ENCODE measurements around the gene B4GALNT3.
"Not testable (repeated sequence)": the region's sequence is repeated elsewhere in the genome, so short reads cannot be mapped to it uniquely, and the experiment has no call there.

The B4GALNT3 gene

GRCh38 chr12:459430-460258, at the start of gene B4GALNT3:
TSS of gene B4GALNT3 (plus strand) at chr12:459939. CDS start at chr12:460377, 438 bp downstream.
- TF ChIP-seq, protein P1, sequence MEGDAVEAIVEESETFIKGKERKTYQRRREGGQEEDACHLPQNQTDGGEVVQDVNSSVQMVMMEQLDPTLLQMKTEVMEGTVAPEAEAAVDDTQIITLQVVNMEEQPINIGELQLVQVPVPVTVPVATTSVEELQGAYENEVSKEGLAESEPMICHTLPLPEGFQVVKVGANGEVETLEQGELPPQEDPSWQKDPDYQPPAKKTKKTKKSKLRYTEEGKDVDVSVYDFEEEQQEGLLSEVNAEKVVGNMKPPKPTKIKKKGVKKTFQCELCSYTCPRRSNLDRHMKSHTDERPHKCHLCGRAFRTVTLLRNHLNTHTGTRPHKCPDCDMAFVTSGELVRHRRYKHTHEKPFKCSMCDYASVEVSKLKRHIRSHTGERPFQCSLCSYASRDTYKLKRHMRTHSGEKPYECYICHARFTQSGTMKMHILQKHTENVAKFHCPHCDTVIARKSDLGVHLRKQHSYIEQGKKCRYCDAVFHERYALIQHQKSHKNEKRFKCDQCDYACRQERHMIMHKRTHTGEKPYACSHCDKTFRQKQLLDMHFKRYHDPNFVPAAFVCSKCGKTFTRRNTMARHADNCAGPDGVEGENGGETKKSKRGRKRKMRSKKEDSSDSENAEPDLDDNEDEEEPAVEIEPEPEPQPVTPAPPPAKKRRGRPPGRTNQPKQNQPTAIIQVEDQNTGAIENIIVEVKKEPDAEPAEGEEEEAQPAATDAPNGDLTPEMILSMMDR (conservative IDR thresholded peaks at IDR 0.05; ENCODE audit: low read depth), result no peak
- CTCF ChIA-PET, result no interaction called here
- H3K27ac ChIP-seq, result no peak within 1 kb of the TSS
- POLR2A ChIA-PET (ENCODE audit: low non-redundant PET), result no interaction called here
- peak; percentile 64 for DNase-seq (ENCODE audit: low spot score)

GRCh38 chr12:414859-415258, 44.9 kb upstream of the B4GALNT3 start:
- POLR2A ChIA-PET (ENCODE audit: low non-redundant PET), result interaction anchor here (0.5 kb wide), 1 partner anchor 523 kb away, joined by 3 read pairs; no protein-coding TSS in a partner anchor
- CTCF ChIA-PET, result interaction anchor here (0.7 kb wide), 1 partner anchor 39 kb away, joined by 3 read pairs; no protein-coding TSS in a partner anchor
- TF ChIP-seq, protein P1 (conservative IDR thresholded peaks at IDR 0.05; ENCODE audit: low read depth), result no peak
- DNase-seq (ENCODE audit: low spot score), result no peak
- H3K27ac ChIP-seq, result no peak overlapping the region

DNA sequence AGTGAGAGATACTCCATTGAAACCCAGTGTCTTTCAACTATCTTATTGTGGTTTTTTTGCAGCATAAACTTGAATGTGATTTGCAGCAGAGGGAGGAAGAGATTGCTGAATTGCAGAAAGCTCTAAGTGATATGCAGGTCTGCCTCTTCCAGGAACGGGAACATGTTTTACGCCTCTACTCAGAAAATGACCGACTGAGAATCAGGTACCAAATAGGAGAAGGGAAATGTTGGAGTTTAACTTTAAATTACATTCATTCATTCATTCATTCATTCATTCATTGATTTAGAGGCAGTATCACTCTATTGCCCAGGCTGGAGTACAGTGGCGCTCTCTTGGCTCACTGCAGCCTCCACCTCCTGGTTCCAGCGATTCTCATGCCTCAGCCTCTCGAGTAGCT, 41.3 kb upstream of the B4GALNT3 start:
- no peak overlapping the region for H3K27ac ChIP-seq
- POLR2A ChIA-PET (ENCODE audit: low non-redundant PET), result no interaction called here
- no peak for DNase-seq (ENCODE audit: low spot score)
- TF ChIP-seq, protein P1 (conservative IDR thresholded peaks at IDR 0.05; ENCODE audit: low read depth), result no peak
- CTCF ChIA-PET, result no interaction called here

DNA sequence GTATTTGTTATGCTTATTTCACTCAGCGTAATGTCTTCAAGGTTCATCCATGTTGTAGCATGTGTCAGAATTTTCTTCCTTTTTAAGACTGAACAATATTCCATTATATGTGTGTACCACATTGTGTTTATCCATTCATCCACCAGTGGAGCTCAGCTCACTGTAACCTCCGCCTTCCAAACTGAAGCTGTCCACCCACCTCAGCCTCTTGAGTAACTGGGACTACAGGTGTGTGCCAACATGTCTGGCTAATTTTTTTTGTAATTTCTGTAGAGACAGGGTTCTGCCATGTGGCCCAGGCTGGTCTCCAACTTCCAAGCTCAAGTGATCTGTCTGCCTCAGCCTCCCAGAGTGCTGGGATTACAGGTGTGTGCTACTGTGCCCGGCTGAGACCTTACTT, 37.2 kb upstream of the B4GALNT3 start:
- DNase-seq (ENCODE audit: low spot score), result no peak
- TF ChIP-seq, protein P1 (conservative IDR thresholded peaks at IDR 0.05; ENCODE audit: low read depth), result no peak
- POLR2A ChIA-PET (ENCODE audit: low non-redundant PET), result no interaction called here
- CTCF ChIA-PET, result no interaction called here
- no peak overlapping the region for H3K27ac ChIP-seq

DNA sequence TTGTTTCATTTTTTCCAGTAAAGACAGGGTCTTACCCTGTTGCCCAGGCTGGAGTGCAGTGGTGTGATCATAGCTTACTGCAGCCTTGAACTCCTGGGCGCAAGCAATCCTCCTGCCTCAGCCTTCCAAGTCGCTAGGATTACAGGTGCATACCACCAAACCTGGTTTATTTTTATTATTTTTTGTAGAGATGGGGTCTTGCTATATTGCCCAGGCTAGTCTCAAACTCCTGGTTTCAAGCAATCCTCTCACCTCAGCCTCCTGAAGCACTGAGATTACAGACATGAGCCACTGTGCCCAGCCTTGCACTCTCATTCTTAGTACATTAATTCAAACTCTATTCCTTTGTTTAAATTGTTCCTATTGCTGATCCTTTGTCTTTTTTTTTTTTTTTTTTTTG, 24.0 kb upstream of the B4GALNT3 start:
- POLR2A ChIA-PET (ENCODE audit: low non-redundant PET); DNase-seq (ENCODE audit: low spot score); H3K27ac ChIP-seq; CTCF ChIA-PET: not testable (repeated sequence)

GRCh38 chr12:442235-442884, 17.4 kb upstream of the B4GALNT3 start:
- ChIA-PET CTCF (interaction anchor here (0.6 to 4.0 kb wide), 21 partner anchors 8 to 1156 kb away, joined by 3 to 42 read pairs (median 3); partner anchors contain the start of gene ERC1), POLR2A (ENCODE audit: low non-redundant PET) (interaction anchor here (0.6 kb wide), 1 partner anchor 96 kb away, joined by 6 read pairs; no protein-coding TSS in a partner anchor)
- peak; percentile 51 for DNase-seq (ENCODE audit: low spot score)
- TF ChIP-seq, protein P1 (conservative IDR thresholded peaks at IDR 0.05; ENCODE audit: low read depth), result peak; percentile 59
- no peak overlapping the region for H3K27ac ChIP-seq

GRCh38 chr12:447141-447540, 12.6 kb upstream of the B4GALNT3 start:
- CTCF ChIA-PET, result no interaction called here
- no peak for DNase-seq (ENCODE audit: low spot score)
- POLR2A ChIA-PET (ENCODE audit: low non-redundant PET), result no interaction called here
- TF ChIP-seq, protein P1 (conservative IDR thresholded peaks at IDR 0.05; ENCODE audit: low read depth), result no peak
- H3K27ac ChIP-seq, result no peak overlapping the region

Measured in RWPE1 (cell line).